Neural cell (in vitro differentiated cells): ENCODE data around the gene CYB5B. TPM values are rescaled to one million over a fixed set of nuclear protein-coding genes. Genes with fewer than 3 reads are reported as not detected.

Source experiments
- H2AFZ ChIP-seq: fragments of 200-600, 300-800 bp; sonication (generic), shearing (Covaris generic); 2 replicates; pipeline ENCODE4 v1.6.0; 2014; ENCODE audit warnings: low read depth, mild to moderate bottlenecking, antibody characterized with exemption, low read length, moderate library complexity
- H3F3A ChIP-seq: fragments of 200-600 bp; shearing (Covaris generic); 2 replicates; pipeline ENCODE4 v1.6.1; 2016; ENCODE audit warnings: mild to moderate bottlenecking, moderate library complexity, mixed read lengths, antibody characterized with exemption, low read length; ENCODE audit not compliant: insufficient read depth, poor library complexity, severe bottlenecking
- H3K27ac ChIP-seq: fragments of 200-600, 300-800 bp; sonication (generic), shearing (Covaris generic); 2 replicates; pipeline ENCODE4 v1.5.1; 2014; ENCODE audit warnings: mild to moderate bottlenecking, low read length, moderate library complexity
- H3K27me3 ChIP-seq: fragments of 300-800, 200-600 bp; sonication (generic), shearing (Covaris generic); 2 replicates; pipeline ENCODE4 v1.6.0; 2014; ENCODE audit warnings: mild to moderate bottlenecking, low read depth, low read length, moderate library complexity; ENCODE audit not compliant: insufficient read depth
- H3K36me3 ChIP-seq: fragments of 300-800, 200-600 bp; sonication (generic), shearing (Covaris generic); 2 replicates; pipeline ENCODE4 v1.5.1; 2014; ENCODE audit warnings: mild to moderate bottlenecking, antibody characterized with exemption, low read length, moderate library complexity; ENCODE audit not compliant: insufficient read depth
- H3K4me2 ChIP-seq: fragments of 300-800, 200-600 bp; sonication (generic), shearing (Covaris generic); 2 replicates; pipeline ENCODE4 v1.6.0; 2014; ENCODE audit warnings: mild to moderate bottlenecking, low read length
- H3K4me3 ChIP-seq: fragments of 300-800, 200-600 bp; sonication (generic), shearing (Covaris generic); 2 replicates; pipeline ENCODE4 v1.5.1; 2014; ENCODE audit warnings: mild to moderate bottlenecking, low read length, moderate library complexity
- H3K79me2 ChIP-seq: fragments of 200-600 bp; shearing (Covaris generic); replicated peaks from 2 replicates; pipeline ENCODE4 v1.6.0; 2014; ENCODE audit warnings: mild to moderate bottlenecking, low read length, moderate library complexity; ENCODE audit not compliant: insufficient read depth
- H3K9ac ChIP-seq: fragments of 300-800, 200-600 bp; sonication (generic), shearing (Covaris generic); 2 replicates; pipeline ENCODE4 v1.6.1; 2016; ENCODE audit warnings: mild to moderate bottlenecking, low read length, mixed read lengths
- H3K9me2 ChIP-seq: fragments of 200-600 bp; shearing (Covaris generic); 2 replicates; pipeline ENCODE4 v1.6.1; 2016; ENCODE audit warnings: mild to moderate bottlenecking, low read length, mixed read lengths; ENCODE audit not compliant: insufficient read depth
- H3K9me3 ChIP-seq: fragments of 200-600, 300-800 bp; sonication (generic), shearing (Covaris generic); 2 replicates; pipeline ENCODE4 v1.6.1; 2016; ENCODE audit warnings: mild to moderate bottlenecking, mixed run types, low read length, moderate library complexity, mixed read lengths
- H4K20me1 ChIP-seq: fragments of 200-600 bp; shearing (Covaris generic); 2 replicates; pipeline ENCODE4 v1.6.1; 2016; ENCODE audit warnings: mild to moderate bottlenecking, mixed run types; ENCODE audit not compliant: insufficient read depth
- CTCF ChIP-seq: fragments of 450-650 bp; IDR thresholded peaks from 2 replicates; pipeline ENCODE4 v1.5.1; 2014; ENCODE audit warnings: antibody characterized with exemption, mild to moderate bottlenecking, moderate library complexity; ENCODE audit not compliant: poor library complexity, severe bottlenecking
- EP300 ChIP-seq: fragments of 450-650 bp; conservative IDR thresholded peaks from 2 replicates; pipeline ENCODE4 v1.6.1; 2014; ENCODE audit warnings: antibody characterized with exemption, mild to moderate bottlenecking, moderate library complexity; ENCODE audit not compliant: poor library complexity, severe bottlenecking
- EZH2 ChIP-seq: fragments of 200-600, 300-800 bp; shearing (Covaris generic), sonication (generic); IDR thresholded peaks from 2 replicates; pipeline ENCODE4 v1.6.1; 2014; ENCODE audit warnings: antibody characterized with exemption, low read length, borderline replicate concordance, mild to moderate bottlenecking; ENCODE audit not compliant: insufficient read depth, poor library complexity, severe bottlenecking
- MXI1 ChIP-seq: fragments of 450-650 bp; conservative IDR thresholded peaks from 2 replicates; pipeline ENCODE4 v1.6.1; 2014; ENCODE audit warnings: antibody characterized with exemption, mild to moderate bottlenecking; ENCODE audit not compliant: poor library complexity, severe bottlenecking
- POLR2AphosphoS5 ChIP-seq: IDR thresholded peaks from 2 replicates; pipeline ENCODE4 v1.6.1; 2012
- RAD21 ChIP-seq: fragments of 450-650 bp; conservative IDR thresholded peaks from 2 replicates; pipeline ENCODE4 v1.6.1; 2014; ENCODE audit warnings: antibody characterized with exemption, mild to moderate bottlenecking, moderate library complexity
- REST ChIP-seq: IDR thresholded peaks from 2 replicates; pipeline ENCODE4 v1.6.1; 2012; ENCODE audit warnings: borderline replicate concordance
- SMC3 ChIP-seq: fragments of 450-650 bp; conservative IDR thresholded peaks from 2 replicates; pipeline ENCODE4 v1.6.1; 2014; ENCODE audit warnings: antibody characterized with exemption, mild to moderate bottlenecking, moderate library complexity; ENCODE audit not compliant: poor library complexity
- TAF1 ChIP-seq: IDR thresholded peaks from 2 replicates; pipeline ENCODE4 v1.6.1; 2012; ENCODE audit warnings: low read depth
- polyA plus RNA-seq: library from polyadenylated mRNA; depleted of rRNA; stranded (reverse); fragments of >200 nt; gene quantifications from 2 replicates; pipeline ENCODE4 v1.2.3, GENCODE V29; 2014

The CYB5B gene
- polyA plus RNA-seq, 1 donor from 2014 or later = 70.4 TPM

GRCh38 chr16:69486272-69486671, 61.9 kb downstream of the CYB5B start:
- Histone ChIP-seq H3K36me3 (no peaks in the 10 kb centered on the region), H3F3A (no peaks in the 10 kb centered on the region), H4K20me1 (no peaks in the 10 kb centered on the region), H3K4me3 (no peak overlapping the region), H3K9me3 (no peaks in the 10 kb centered on the region), H3K27me3 (no peaks in the 10 kb centered on the region), H3K79me2 (no peaks in the 10 kb centered on the region), H3K9ac (no peak overlapping the region), H3K9me2 (no peaks in the 10 kb centered on the region), H3K27ac (no peak overlapping the region), H2AFZ (no peak overlapping the region), H3K4me2 (no peak overlapping the region)
- TF ChIP-seq REST (no peak), CTCF (no peak), MXI1 (no peak), TAF1 (no peak), SMC3 (no peak), EZH2 (no peak), POLR2AphosphoS5 (no peak), EP300 (no peak), RAD21 (no peak)

GRCh38 chr16:69486724-69487123, 62.3 kb downstream of the CYB5B start:
- no peaks in the 10 kb centered on the region for H3K9me3 ChIP-seq
- H2AFZ ChIP-seq = no peak overlapping the region
- no peak overlapping the region for H3K9ac ChIP-seq
- no peaks in the 10 kb centered on the region for H3K27me3 ChIP-seq
- no peak overlapping the region for H3K4me3 ChIP-seq
- no peaks in the 10 kb centered on the region for H3K79me2 ChIP-seq
- H3K4me2 ChIP-seq = no peak overlapping the region
- no peak for TF ChIP-seq POLR2AphosphoS5
- TF ChIP-seq EZH2 = no peak
- no peak for TF ChIP-seq CTCF
- TF ChIP-seq RAD21 = no peak
- TF ChIP-seq MXI1 = no peak
- TF ChIP-seq SMC3 = no peak
- TF ChIP-seq TAF1 = no peak
- TF ChIP-seq EP300 = no peak
- TF ChIP-seq REST = no peak
- no peaks in the 10 kb centered on the region for H3K36me3 ChIP-seq
- H3K27ac ChIP-seq = no peak overlapping the region
- no peaks in the 10 kb centered on the region for H3F3A ChIP-seq
- no peaks in the 10 kb centered on the region for H4K20me1 ChIP-seq
- no peaks in the 10 kb centered on the region for H3K9me2 ChIP-seq
